IMR-90 (cell line): ENCODE results near the gene TENM4. TPM values are rescaled to one million over a fixed set of nuclear protein-coding genes. Genes with fewer than 3 reads are reported as not detected.
A peak's percentile ranks its signal among the peaks of the same experiment; 100 is the strongest.

Experiments used
- ATAC-seq: fragments of 200-7000 bp; cut with Tn5 transposase; 2 replicates; pipeline ENCODE4 v1.9.1; 2020; ENCODE audit warnings: low read depth, mild to moderate bottlenecking, moderate library complexity
- BruUV-seq: library from RNA; stranded (reverse); fragments of 400-500 nt; replicated peaks from 2 replicates; lab custom pipeline; 2021; lab: Mats Ljungman, UMichigan
- CTCF ChIA-PET: fragments of 300-600 bp; formaldehyde crosslinking; extraction: SDS; loops from one replicate; lab custom pipeline; 2021; ENCODE audit warnings: antibody characterized with exemption; lab: Yijun Ruan, JAX
- POLR2A ChIA-PET: fragments of 300-600 bp; sonication (Branson Sonifier 250); formaldehyde crosslinking; loops from one replicate; lab custom pipeline; 2022; ENCODE audit warnings: antibody characterized with exemption; ENCODE audit not compliant: unreplicated experiment; lab: Charles Lee
- DNase-seq: peaks from one replicate; pipeline ENCODE4 v3.0.0; 2013
- H2AFZ ChIP-seq: replicated peaks from 2 replicates; pipeline ENCODE3; 2013; ENCODE audit warnings: low read length, mild to moderate bottlenecking; ENCODE audit not compliant: poor library complexity
- H2AK5ac ChIP-seq: 2 replicates; pipeline ENCODE4 v1.6.1; 2013; ENCODE audit warnings: low read depth, low read length, inconsistent platforms
- H2AK9ac ChIP-seq: replicated peaks from 2 replicates; pipeline ENCODE3; 2013; ENCODE audit warnings: mild to moderate bottlenecking, low read depth, low read length, moderate library complexity; ENCODE audit not compliant: poor library complexity
- H2BK120ac ChIP-seq: 2 replicates; pipeline ENCODE4 v1.6.1; 2013; ENCODE audit warnings: low read depth, low read length, inconsistent platforms
- H2BK15ac ChIP-seq: 3 replicates; pipeline ENCODE4 v1.6.1; 2013; ENCODE audit warnings: low read depth, low read length, inconsistent platforms
- H2BK20ac ChIP-seq: 2 replicates; pipeline ENCODE4 v1.6.1; 2013; ENCODE audit warnings: low read depth, mild to moderate bottlenecking, inconsistent platforms, low read length, moderate library complexity
- H2BK5ac ChIP-seq: 2 replicates; pipeline ENCODE4 v1.6.1; 2013; ENCODE audit warnings: mild to moderate bottlenecking, low read depth, low read length, inconsistent platforms; ENCODE audit not compliant: poor library complexity, severe bottlenecking
- H3K14ac ChIP-seq: replicated peaks from 2 replicates; pipeline ENCODE4 v1.6.1; 2013; ENCODE audit warnings: low read depth, low read length, inconsistent platforms
- H3K18ac ChIP-seq: 2 replicates; pipeline ENCODE4 v1.6.1; 2013; ENCODE audit warnings: low read depth, low read length, control low read depth
- H3K23ac ChIP-seq: 2 replicates; pipeline ENCODE4 v1.6.1; 2013; ENCODE audit warnings: low read depth, low read length, inconsistent platforms
- H3K27ac ChIP-seq: 2 replicates; pipeline ENCODE4 v1.5.1; 2013; ENCODE audit warnings: mild to moderate bottlenecking, control low read depth, low read length; ENCODE audit not compliant: insufficient read depth
- H3K27me3 ChIP-seq: 2 replicates; pipeline ENCODE4 v1.6.1; 2013; ENCODE audit warnings: low read length; ENCODE audit not compliant: control insufficient read depth, insufficient read depth
- H3K36me3 ChIP-seq: 2 replicates; pipeline ENCODE4 v1.6.1; 2013; ENCODE audit warnings: low read length, mixed read lengths; ENCODE audit not compliant: control insufficient read depth, insufficient read depth
- H3K4ac ChIP-seq: 2 replicates; pipeline ENCODE4 v1.6.1; 2013; ENCODE audit warnings: low read depth, low read length, inconsistent platforms
- H3K4me1 ChIP-seq: 2 replicates; pipeline ENCODE4 v1.6.1; 2013; ENCODE audit warnings: low read length, mixed read lengths; ENCODE audit not compliant: control insufficient read depth, insufficient read depth
- H3K4me2 ChIP-seq: 2 replicates; pipeline ENCODE4 v1.6.1; 2013; ENCODE audit warnings: low read depth, mild to moderate bottlenecking, control low read depth, low read length, moderate library complexity
- H3K4me3 ChIP-seq: 2 replicates; pipeline ENCODE4 v1.5.1; 2013; ENCODE audit warnings: low read depth, mild to moderate bottlenecking, control low read depth, low read length, moderate library complexity; ENCODE audit not compliant: insufficient read depth
- H3K56ac ChIP-seq: 2 replicates; pipeline ENCODE4 v1.6.1; 2013; ENCODE audit warnings: low read length, inconsistent platforms; ENCODE audit not compliant: insufficient read depth; ENCODE audit errors: extremely low read depth
- H3K79me1 ChIP-seq, 2 experiments: 2 replicates each; pipeline ENCODE4 v1.6.1; 2013; ENCODE audit warnings: low read length in 2 of 2, inconsistent platforms in 1 of 2, low read depth in 1 of 2
- H3K9ac ChIP-seq: 2 replicates; pipeline ENCODE4 v1.6.1; 2013; ENCODE audit warnings: low read depth, low read length, control low read depth
- H3K9me1 ChIP-seq: 2 replicates; pipeline ENCODE4 v1.6.1; 2013; ENCODE audit warnings: low read length, inconsistent platforms; ENCODE audit not compliant: insufficient read depth
- H3K9me3 ChIP-seq: 2 replicates; pipeline ENCODE4 v1.6.1; 2013; ENCODE audit warnings: low read length; ENCODE audit not compliant: control insufficient read depth, insufficient read depth
- H4K20me1 ChIP-seq: 2 replicates; pipeline ENCODE4 v1.6.1; 2013; ENCODE audit warnings: low read length, inconsistent platforms; ENCODE audit not compliant: insufficient read depth
- H4K5ac ChIP-seq: 2 replicates; pipeline ENCODE4 v1.6.1; 2013; ENCODE audit warnings: mild to moderate bottlenecking, low read depth, low read length, control low read depth
- H4K8ac ChIP-seq, 2 experiments: 2 replicates each; pipeline ENCODE4 v1.6.1; 2013; ENCODE audit warnings: low read depth in 2 of 2, low read length in 2 of 2, control low read depth in 1 of 2, inconsistent platforms in 1 of 2
- H4K91ac ChIP-seq: 2 replicates; pipeline ENCODE4 v1.6.1; 2013; ENCODE audit warnings: low read depth, low read length, inconsistent platforms; ENCODE audit not compliant: insufficient read depth
- RAD21 ChIP-seq: IDR thresholded peaks from 2 replicates; pipeline ENCODE4 v1.6.1; 2012; ENCODE audit warnings: low read length, improper control_type of control experiment
- RFX5 ChIP-seq: IDR thresholded peaks from 2 replicates; pipeline ENCODE4 v1.8.0; 2012; ENCODE audit warnings: low read depth, mild to moderate bottlenecking, low read length, moderate library complexity
- SMC3 ChIP-seq: fragments of 150-350 bp; IDR thresholded peaks from 2 replicates; pipeline ENCODE4 v1.6.1; 2016; ENCODE audit warnings: low read depth, mild to moderate bottlenecking, antibody characterized with exemption, low read length, moderate library complexity
- WGBS, 2 experiments: methylation state at CpG; one replicate each; pipeline versions ENCODE4 v1.1.5 to v1.1.7; 2013; ENCODE audit warnings: missing lambda C conversion rate in 2 of 2; ENCODE audit not compliant: insufficient read length in 1 of 2; ENCODE audit errors: extremely low coverage in 2 of 2; 5-methylcytosine and 5-hydroxymethylcytosine counted together
- dilution Hi-C: fragments of 300-500 bp; cut with HindIII; formaldehyde crosslinking; loops from one replicate; pipeline ENCODE4 v1.14.3; 2018; ENCODE audit warnings: low sequenced_read_pairs; ENCODE audit not compliant: unreplicated experiment
- in situ Hi-C: fragments of 300-500 bp; cut with MboI; formaldehyde crosslinking; loops from 3 replicates; pipeline ENCODE4 v1.14.3; 2019; ENCODE audit warnings: low sequenced_read_pairs, inconsistent platforms, mixed read lengths
- intact Hi-C: fragments of 100-400 bp; cut with micrococcal nuclease; formaldehyde crosslinking; loops from 2 replicates; pipeline ENCODE4 v1.10.0; 2022
- polyA plus RNA-seq, 3 experiments: library from polyadenylated mRNA; depleted of rRNA; stranded (reverse); fragments of >200 nt; gene quantifications; 2 replicates each; pipeline ENCODE4 v1.2.3, GENCODE V29; 2012; ENCODE audit warnings: low replicate concordance in 1 of 3
- total RNA-seq: library from RNA; depleted of rRNA; stranded (reverse); fragments of >200 nt; gene quantifications from 2 replicates; pipeline ENCODE4 v1.2.3, GENCODE V29; 2012
- TF ChIP-seq, protein P1 (sequence below): conservative IDR thresholded peaks from 2 replicates; pipeline ENCODE4 v1.5.1; 2012; ENCODE audit warnings: mild to moderate bottlenecking, low read depth, low read length, improper control_type of control experiment
- TF ChIP-seq, protein P2 (sequence below): fragments of 150-350 bp; IDR thresholded peaks from 2 replicates; pipeline ENCODE4 v1.6.1; 2017; ENCODE audit warnings: mild to moderate bottlenecking, antibody characterized with exemption, low read length, low read depth

Gene TENM4
- total and polyA plus RNA-seq, 2 of the 4 experiments (the other 2 are of a cell fraction), result 7.4 to 9.0 TPM

DNA sequence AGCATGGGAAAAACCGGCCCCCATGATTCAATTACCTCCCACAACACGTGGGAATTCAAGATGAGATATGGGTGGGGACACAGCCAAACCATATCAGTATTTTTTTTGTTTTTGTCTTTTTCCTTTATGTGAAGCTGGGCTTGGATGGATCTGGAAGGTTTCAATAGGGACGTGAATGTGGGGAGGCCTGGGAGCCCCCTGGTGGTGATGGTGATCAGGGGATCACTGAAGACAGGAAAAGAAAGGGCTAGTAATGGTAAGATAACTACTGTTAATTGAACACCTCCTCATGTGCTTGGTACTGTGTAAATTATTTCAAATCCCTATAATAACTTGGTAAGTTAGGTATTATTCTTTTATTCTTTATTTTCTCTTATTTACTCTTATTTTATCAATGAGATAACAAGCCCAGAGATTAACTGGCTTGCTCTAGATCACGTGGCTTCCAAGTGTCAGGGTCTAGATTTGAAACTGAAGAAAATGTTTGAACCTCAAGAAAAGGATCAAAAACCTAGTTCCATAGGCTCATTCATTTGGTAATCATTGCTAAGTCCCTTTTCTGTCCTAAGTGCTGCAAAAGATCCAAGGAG is 364.2 kb downstream of the TENM4 start:
- Histone ChIP-seq H3K9ac (no peak overlapping the region), H3K4me3 (no peak overlapping the region), H4K5ac (0 out of 2 replicates have a peak overlapping the region, but pooled peaks have one; percentile 33), H2AK5ac (no peak overlapping the region), H3K4ac (no peak overlapping the region), H3K27me3 (no peaks in the 10 kb centered on the region), H3K4me2 (no peak overlapping the region), H3K18ac (no peak overlapping the region), H2BK20ac (no peak overlapping the region), H2BK120ac (no peak overlapping the region), H3K27ac (no peak overlapping the region), H4K8ac (no peak overlapping the region), H3K36me3 (no peaks in the 10 kb centered on the region), H2BK5ac (no peak overlapping the region), H4K20me1 (no peaks in the 10 kb centered on the region), H3K23ac (no peak overlapping the region), H2BK15ac (no peak overlapping the region), H3K79me1 (no peaks in the 10 kb centered on the region), H3K4me1 (peaks cover 12% of the 10 kb centered on the region), H4K91ac (no peak overlapping the region), H3K14ac (no peak overlapping the region), H3K9me3 (no peaks in the 10 kb centered on the region), H2AFZ (no peak overlapping the region), H3K9me1 (peaks cover 6% of the 10 kb centered on the region), H3K56ac (no peak overlapping the region), H2AK9ac (no peak overlapping the region)
- 0 out of 2 replicates have a peak, but pooled peaks have one; percentile 50 for ATAC-seq
- no peak for TF ChIP-seq RFX5
- TF ChIP-seq RAD21, result peak; percentile 52
- TF ChIP-seq, protein P1, sequence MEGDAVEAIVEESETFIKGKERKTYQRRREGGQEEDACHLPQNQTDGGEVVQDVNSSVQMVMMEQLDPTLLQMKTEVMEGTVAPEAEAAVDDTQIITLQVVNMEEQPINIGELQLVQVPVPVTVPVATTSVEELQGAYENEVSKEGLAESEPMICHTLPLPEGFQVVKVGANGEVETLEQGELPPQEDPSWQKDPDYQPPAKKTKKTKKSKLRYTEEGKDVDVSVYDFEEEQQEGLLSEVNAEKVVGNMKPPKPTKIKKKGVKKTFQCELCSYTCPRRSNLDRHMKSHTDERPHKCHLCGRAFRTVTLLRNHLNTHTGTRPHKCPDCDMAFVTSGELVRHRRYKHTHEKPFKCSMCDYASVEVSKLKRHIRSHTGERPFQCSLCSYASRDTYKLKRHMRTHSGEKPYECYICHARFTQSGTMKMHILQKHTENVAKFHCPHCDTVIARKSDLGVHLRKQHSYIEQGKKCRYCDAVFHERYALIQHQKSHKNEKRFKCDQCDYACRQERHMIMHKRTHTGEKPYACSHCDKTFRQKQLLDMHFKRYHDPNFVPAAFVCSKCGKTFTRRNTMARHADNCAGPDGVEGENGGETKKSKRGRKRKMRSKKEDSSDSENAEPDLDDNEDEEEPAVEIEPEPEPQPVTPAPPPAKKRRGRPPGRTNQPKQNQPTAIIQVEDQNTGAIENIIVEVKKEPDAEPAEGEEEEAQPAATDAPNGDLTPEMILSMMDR, result peak; percentile 57
- TF ChIP-seq, protein P2, sequence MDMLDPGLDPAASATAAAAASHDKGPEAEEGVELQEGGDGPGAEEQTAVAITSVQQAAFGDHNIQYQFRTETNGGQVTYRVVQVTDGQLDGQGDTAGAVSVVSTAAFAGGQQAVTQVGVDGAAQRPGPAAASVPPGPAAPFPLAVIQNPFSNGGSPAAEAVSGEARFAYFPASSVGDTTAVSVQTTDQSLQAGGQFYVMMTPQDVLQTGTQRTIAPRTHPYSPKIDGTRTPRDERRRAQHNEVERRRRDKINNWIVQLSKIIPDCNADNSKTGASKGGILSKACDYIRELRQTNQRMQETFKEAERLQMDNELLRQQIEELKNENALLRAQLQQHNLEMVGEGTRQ, result no peak
- peak; percentile 70 for TF ChIP-seq SMC3
- in situ Hi-C loops, result no loop called here
- dilution Hi-C loops, result no loop called here
- ChIA-PET POLR2A (no interaction called here), CTCF (interaction anchor here (0.6 to 1.2 kb wide), 2 partner anchors 50 to 278 kb away, joined by 3 read pairs; no protein-coding TSS in a partner anchor)
- intact Hi-C loops, result loop anchor here (1.0 kb wide), 1 partner anchor 431 kb away; no protein-coding TSS in a partner anchor
- BruUV-seq, result no TSS peak
- DNase-seq, result no peak
- WGBS, 2 experiments, result no CpG with 5 or more reads among the region's 4 CpGs
